HEK293 (cell line): Measurements from ENCODE around the gene AP3B1.

ENCODE experiments used
- CTCF ChIA-PET: fragments of 350-600 bp; formaldehyde crosslinking; extraction: SDS; loops from one replicate; lab custom pipeline; 2021; ENCODE audit warnings: antibody characterized with exemption; lab: Yijun Ruan, JAX
- POLR2A ChIA-PET: fragments of 300-600 bp; formaldehyde crosslinking; extraction: SDS; loops from one replicate; lab custom pipeline; 2020; ENCODE audit warnings: antibody characterized with exemption, inconsistent platforms; lab: Yijun Ruan, JAX
- H3K27ac ChIP-seq: fragments of 200-500 bp; sonication (Bioruptor generic); 2 replicates; pipeline ENCODE4 v1.5.1; 2014; ENCODE audit warnings: low read depth, low read length, control low read depth, inconsistent platforms; ENCODE audit errors: extremely low read depth
- H3K36me3 ChIP-seq, 2 experiments: fragments of 200-500 bp in 1 of 2; sonication (Bioruptor generic) in 1 of 2; 1 replicate in 1 of 2; 2 replicates in 1 of 2; pipeline ENCODE4 v1.5.1; 2014 to 2017; ENCODE audit warnings: inconsistent platforms in 2 of 2, low read length in 2 of 2; ENCODE audit not compliant: control insufficient read depth in 2 of 2, insufficient read depth in 1 of 2
- H3K4me1 ChIP-seq: fragments of 200-500 bp; sonication (Bioruptor generic); 2 replicates; pipeline ENCODE4 v1.5.1; 2014; ENCODE audit warnings: mild to moderate bottlenecking, low read length, inconsistent platforms; ENCODE audit not compliant: control insufficient read depth, insufficient read depth
- H3K4me3 ChIP-seq: 2 replicates; pipeline ENCODE4 v1.5.1; 2011; ENCODE audit warnings: low read depth, mild to moderate bottlenecking, control low read depth, low read length, moderate library complexity
- H3K9me3 ChIP-seq: fragments of 200-500 bp; sonication (Bioruptor generic); 2 replicates; pipeline ENCODE4 v1.5.1; 2014; ENCODE audit warnings: low read depth, low read length, inconsistent platforms; ENCODE audit not compliant: control insufficient read depth, insufficient read depth
- FEZF1 ChIP-seq: fragments of 450-650 bp; formaldehyde crosslinking; IDR thresholded peaks from 2 replicates; pipeline ENCODE4 v1.5.1; 2016; ENCODE audit warnings: missing biosample characterization, missing genetic modification characterization
- GLIS2 ChIP-seq: fragments of 450-650 bp; formaldehyde crosslinking; IDR thresholded peaks from 2 replicates; pipeline ENCODE4 v1.5.1; 2016; ENCODE audit warnings: missing biosample characterization, missing genetic modification characterization
- KLF8 ChIP-seq: fragments of 450-650 bp; formaldehyde crosslinking; IDR thresholded peaks from 2 replicates; pipeline ENCODE4 v1.5.1; 2016; ENCODE audit warnings: missing biosample characterization, missing genetic modification characterization
- TCF7L2 ChIP-seq: IDR thresholded peaks from 2 replicates; pipeline ENCODE4 v1.6.1; 2011; ENCODE audit warnings: low read depth, mild to moderate bottlenecking, inconsistent platforms, low read length, moderate library complexity, borderline replicate concordance
- ZBTB17 ChIP-seq: fragments of 450-650 bp; formaldehyde crosslinking; IDR thresholded peaks from 2 replicates; pipeline ENCODE4 v1.5.1; 2016; ENCODE audit warnings: missing biosample characterization, missing genetic modification characterization
- ZBTB49 ChIP-seq: fragments of 450-650 bp; formaldehyde crosslinking; IDR thresholded peaks from 2 replicates; pipeline ENCODE4 v1.5.1; 2016; ENCODE audit warnings: missing biosample characterization, missing genetic modification characterization, low read depth
- ZNF280D ChIP-seq: fragments of 450-650 bp; formaldehyde crosslinking; IDR thresholded peaks from 2 replicates; pipeline ENCODE4 v1.5.1; 2016; ENCODE audit warnings: missing biosample characterization, missing genetic modification characterization
- ZNF324 ChIP-seq: fragments of 450-650 bp; formaldehyde crosslinking; IDR thresholded peaks from 2 replicates; pipeline ENCODE4 v1.5.1; 2016; ENCODE audit warnings: missing biosample characterization, missing genetic modification characterization
- ZNF585B ChIP-seq: fragments of 450-650 bp; formaldehyde crosslinking; IDR thresholded peaks from 2 replicates; pipeline ENCODE4 v1.5.1; 2016; ENCODE audit warnings: missing biosample characterization, missing genetic modification characterization
- ZNF654 ChIP-seq: fragments of 450-650 bp; formaldehyde crosslinking; IDR thresholded peaks from 2 replicates; pipeline ENCODE4 v1.5.1; 2016; ENCODE audit warnings: low read depth, missing biosample characterization, missing genetic modification characterization
- ZNF677 ChIP-seq: fragments of 450-650 bp; IDR thresholded peaks from 2 replicates; pipeline ENCODE4 v1.5.0; 2018; ENCODE audit warnings: missing biosample characterization, mild to moderate bottlenecking, missing genetic modification characterization, moderate library complexity
- ZNF701 ChIP-seq: fragments of 450-650 bp; formaldehyde crosslinking; IDR thresholded peaks from 2 replicates; pipeline ENCODE4 v1.5.1; 2016; ENCODE audit warnings: missing biosample characterization, missing genetic modification characterization
- ZNF792 ChIP-seq: fragments of 450-650 bp; formaldehyde crosslinking; IDR thresholded peaks from 2 replicates; pipeline ENCODE4 v1.5.1; 2016; ENCODE audit warnings: missing biosample characterization, missing genetic modification characterization
- ZNF843 ChIP-seq: fragments of 450-650 bp; formaldehyde crosslinking; IDR thresholded peaks from 2 replicates; pipeline ENCODE4 v1.5.1; 2016; ENCODE audit warnings: missing biosample characterization, missing genetic modification characterization
- TF ChIP-seq, protein P1 (sequence below): fragments of 450-650 bp; formaldehyde crosslinking; IDR thresholded peaks from 2 replicates; pipeline ENCODE4 v1.5.1; 2016; ENCODE audit warnings: missing biosample characterization, missing genetic modification characterization
- TF ChIP-seq, protein P2 (sequence below): fragments of 450-650 bp; formaldehyde crosslinking; IDR thresholded peaks from 2 replicates; pipeline ENCODE4 v1.5.1; 2016; ENCODE audit warnings: missing biosample characterization, missing genetic modification characterization, borderline replicate concordance
- TF ChIP-seq, protein P3 (sequence below): fragments of 450-650 bp; formaldehyde crosslinking; conservative IDR thresholded peaks from 2 replicates; pipeline ENCODE4 v1.5.1; 2016; ENCODE audit warnings: low read depth, missing biosample characterization, missing genetic modification characterization
- TF ChIP-seq, protein P4 (sequence below): fragments of 450-650 bp; IDR thresholded peaks from 2 replicates; pipeline ENCODE4 v1.5.1; 2018; ENCODE audit warnings: missing biosample characterization, mild to moderate bottlenecking, missing genetic modification characterization

AP3B1 gene

DNA sequence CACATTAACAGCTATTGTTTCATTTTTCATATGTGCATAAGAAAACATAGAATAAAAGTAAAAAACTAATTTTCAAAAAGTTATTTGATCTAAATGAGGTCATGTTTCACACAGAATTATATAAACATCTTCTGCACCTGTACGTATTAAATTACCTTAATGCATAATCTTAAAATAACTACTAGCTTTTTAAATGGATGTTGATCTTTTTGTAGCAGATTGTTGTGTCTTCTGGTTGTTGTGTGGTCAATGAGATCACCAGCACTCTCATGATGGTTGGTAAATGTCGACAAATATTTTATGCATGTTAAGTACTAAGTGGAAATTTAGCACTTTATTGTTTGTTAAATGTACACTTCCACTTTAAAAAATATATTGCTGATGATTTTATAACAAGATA, 162.0 kb downstream of the AP3B1 start (continued):
- TF ChIP-seq, protein P1, sequence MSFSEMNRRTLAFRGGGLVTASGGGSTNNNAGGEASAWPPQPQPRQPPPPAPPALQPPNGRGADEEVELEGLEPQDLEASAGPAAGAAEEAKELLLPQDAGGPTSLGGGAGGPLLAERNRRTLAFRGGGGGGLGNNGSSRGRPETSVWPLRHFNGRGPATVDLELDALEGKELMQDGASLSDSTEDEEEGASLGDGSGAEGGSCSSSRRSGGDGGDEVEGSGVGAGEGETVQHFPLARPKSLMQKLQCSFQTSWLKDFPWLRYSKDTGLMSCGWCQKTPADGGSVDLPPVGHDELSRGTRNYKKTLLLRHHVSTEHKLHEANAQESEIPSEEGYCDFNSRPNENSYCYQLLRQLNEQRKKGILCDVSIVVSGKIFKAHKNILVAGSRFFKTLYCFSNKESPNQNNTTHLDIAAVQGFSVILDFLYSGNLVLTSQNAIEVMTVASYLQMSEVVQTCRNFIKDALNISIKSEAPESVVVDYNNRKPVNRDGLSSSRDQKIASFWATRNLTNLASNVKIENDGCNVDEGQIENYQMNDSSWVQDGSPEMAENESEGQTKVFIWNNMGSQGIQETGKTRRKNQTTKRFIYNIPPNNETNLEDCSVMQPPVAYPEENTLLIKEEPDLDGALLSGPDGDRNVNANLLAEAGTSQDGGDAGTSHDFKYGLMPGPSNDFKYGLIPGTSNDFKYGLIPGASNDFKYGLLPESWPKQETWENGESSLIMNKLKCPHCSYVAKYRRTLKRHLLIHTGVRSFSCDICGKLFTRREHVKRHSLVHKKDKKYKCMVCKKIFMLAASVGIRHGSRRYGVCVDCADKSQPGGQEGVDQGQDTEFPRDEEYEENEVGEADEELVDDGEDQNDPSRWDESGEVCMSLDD (tag by site-specific recombination) = no peak
- TF ChIP-seq, protein P2, sequence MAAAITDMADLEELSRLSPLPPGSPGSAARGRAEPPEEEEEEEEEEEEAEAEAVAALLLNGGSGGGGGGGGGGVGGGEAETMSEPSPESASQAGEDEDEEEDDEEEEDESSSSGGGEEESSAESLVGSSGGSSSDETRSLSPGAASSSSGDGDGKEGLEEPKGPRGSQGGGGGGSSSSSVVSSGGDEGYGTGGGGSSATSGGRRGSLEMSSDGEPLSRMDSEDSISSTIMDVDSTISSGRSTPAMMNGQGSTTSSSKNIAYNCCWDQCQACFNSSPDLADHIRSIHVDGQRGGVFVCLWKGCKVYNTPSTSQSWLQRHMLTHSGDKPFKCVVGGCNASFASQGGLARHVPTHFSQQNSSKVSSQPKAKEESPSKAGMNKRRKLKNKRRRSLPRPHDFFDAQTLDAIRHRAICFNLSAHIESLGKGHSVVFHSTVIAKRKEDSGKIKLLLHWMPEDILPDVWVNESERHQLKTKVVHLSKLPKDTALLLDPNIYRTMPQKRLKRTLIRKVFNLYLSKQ = no peak
- TF ChIP-seq ZNF324 (tag by site-specific recombination) (no peak), ZNF792 (tag by site-specific recombination) (no peak), ZNF654 (tag by site-specific recombination) (no peak), GLIS2 (tag by site-specific recombination) (no peak), ZNF701 (no peak), TCF7L2 (no peak), ZNF280D (tag by site-specific recombination) (no peak), KLF8 (peak; percentile 67; the same call in 1 of the 2 replicates), ZNF677 (tag by site-specific recombination) (no peak), ZNF843 (peak; percentile 65; the same call in 1 of the 2 replicates), ZNF585B (tag by site-specific recombination) (no peak)
- TF ChIP-seq, protein P3, sequence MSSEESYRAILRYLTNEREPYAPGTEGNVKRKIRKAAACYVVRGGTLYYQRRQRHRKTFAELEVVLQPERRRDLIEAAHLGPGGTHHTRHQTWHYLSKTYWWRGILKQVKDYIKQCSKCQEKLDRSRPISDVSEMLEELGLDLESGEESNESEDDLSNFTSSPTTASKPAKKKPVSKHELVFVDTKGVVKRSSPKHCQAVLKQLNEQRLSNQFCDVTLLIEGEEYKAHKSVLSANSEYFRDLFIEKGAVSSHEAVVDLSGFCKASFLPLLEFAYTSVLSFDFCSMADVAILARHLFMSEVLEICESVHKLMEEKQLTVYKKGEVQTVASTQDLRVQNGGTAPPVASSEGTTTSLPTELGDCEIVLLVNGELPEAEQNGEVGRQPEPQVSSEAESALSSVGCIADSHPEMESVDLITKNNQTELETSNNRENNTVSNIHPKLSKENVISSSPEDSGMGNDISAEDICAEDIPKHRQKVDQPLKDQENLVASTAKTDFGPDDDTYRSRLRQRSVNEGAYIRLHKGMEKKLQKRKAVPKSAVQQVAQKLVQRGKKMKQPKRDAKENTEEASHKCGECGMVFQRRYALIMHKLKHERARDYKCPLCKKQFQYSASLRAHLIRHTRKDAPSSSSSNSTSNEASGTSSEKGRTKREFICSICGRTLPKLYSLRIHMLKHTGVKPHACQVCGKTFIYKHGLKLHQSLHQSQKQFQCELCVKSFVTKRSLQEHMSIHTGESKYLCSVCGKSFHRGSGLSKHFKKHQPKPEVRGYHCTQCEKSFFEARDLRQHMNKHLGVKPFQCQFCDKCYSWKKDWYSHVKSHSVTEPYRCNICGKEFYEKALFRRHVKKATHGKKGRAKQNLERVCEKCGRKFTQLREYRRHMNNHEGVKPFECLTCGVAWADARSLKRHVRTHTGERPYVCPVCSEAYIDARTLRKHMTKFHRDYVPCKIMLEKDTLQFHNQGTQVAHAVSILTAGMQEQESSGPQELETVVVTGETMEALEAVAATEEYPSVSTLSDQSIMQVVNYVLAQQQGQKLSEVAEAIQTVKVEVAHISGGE (tag by site-specific recombination) = no peak

- 0 out of 2 replicates have a peak, but pooled peaks cover 3% of the 10 kb centered on the region for H3K4me1 ChIP-seq
- H3K27ac ChIP-seq = no peak overlapping the region
- ChIA-PET CTCF (interaction anchor here (0.7 kb wide), 1 partner anchor 504 kb away, joined by 4 read pairs; no protein-coding TSS in a partner anchor), POLR2A (no interaction called here)
- H3K9me3 ChIP-seq = no peaks in the 10 kb centered on the region
- H3K4me3 ChIP-seq = no peak overlapping the region
- no peaks in the 10 kb centered on the region; a peak in 2 of 3 replicates for H3K36me3 ChIP-seq
- TF ChIP-seq ZBTB17 (tag by site-specific recombination) = peak; percentile 26; the same call in 1 of the 2 replicates
- TF ChIP-seq ZBTB49 (tag by site-specific recombination) = no peak
- no peak for TF ChIP-seq ZNF280D (tag by site-specific recombination)
- TF ChIP-seq, protein P4, sequence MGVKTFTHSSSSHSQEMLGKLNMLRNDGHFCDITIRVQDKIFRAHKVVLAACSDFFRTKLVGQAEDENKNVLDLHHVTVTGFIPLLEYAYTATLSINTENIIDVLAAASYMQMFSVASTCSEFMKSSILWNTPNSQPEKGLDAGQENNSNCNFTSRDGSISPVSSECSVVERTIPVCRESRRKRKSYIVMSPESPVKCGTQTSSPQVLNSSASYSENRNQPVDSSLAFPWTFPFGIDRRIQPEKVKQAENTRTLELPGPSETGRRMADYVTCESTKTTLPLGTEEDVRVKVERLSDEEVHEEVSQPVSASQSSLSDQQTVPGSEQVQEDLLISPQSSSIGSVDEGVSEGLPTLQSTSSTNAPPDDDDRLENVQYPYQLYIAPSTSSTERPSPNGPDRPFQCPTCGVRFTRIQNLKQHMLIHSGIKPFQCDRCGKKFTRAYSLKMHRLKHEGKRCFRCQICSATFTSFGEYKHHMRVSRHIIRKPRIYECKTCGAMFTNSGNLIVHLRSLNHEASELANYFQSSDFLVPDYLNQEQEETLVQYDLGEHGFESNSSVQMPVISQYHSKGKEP (tag by site-specific recombination) = peak; percentile 87
- peak; percentile 42; the same call in 1 of the 2 replicates for TF ChIP-seq FEZF1 (tag by site-specific recombination)
These were observed 164.9 kb downstream of the AP3B1 start for GRCh38 chr5:78129597-78129996.
